ENCODE results near the gene TGFB1I1.

Gene TGFB1I1

DNA sequence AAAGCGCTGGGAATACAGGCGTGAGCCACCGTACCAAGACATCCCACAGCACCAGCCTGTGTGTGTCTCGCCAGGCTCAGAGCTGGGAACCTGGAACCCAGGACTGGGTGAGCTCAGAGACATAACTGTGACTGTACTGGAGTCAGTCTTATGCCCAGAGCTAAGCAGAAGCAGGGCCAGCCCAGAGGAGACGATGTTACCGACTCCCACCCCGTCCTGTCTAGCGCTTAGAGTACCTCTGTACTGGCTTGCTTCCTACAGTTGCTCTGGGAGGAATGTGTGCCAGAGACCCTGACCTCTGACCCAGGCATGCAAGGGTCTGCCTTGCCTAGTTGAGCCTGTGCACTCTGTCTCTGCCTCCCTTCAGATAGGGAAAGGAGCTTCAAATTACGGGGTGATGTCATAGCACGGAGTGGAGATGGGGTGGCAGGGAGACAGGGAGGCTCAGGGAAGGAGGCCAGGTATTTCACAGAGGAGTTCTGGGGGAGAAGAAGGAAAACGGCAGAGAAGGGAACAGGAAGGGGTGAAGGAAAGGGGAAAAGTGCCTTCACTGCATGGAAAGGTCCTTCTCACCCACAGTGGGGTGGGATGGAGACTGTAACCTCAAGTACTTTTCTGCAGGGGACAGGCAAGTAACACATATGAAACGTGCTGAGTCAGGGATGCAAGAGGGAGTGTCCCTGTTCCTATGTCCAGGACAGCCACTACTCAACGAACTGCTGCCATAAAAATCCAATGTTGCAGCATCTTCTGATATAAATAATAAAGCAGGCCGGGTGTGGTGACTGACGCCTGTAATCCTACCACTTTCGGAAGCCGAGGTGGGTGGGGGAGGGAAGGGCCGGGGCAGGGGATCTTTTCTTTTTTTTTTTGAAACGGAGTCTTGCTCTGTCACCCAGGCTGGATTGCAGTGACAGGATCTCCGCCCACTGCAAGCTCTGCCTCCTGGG lies 18.4 kb upstream of the TGFB1I1 start:
- H3K36me3 ChIP-seq (ENCODE audit: control insufficient read depth in 1 of 2, insufficient read depth in 2 of 2, low read length in 2 of 2) = peaks cover 0 to under 1% of the 10 kb centered on the region in 2 donors
- H3K9me3 ChIP-seq (ENCODE audit: control insufficient read depth in 1 of 2, low read length in 2 of 2) = no peaks in the 10 kb centered on the region
- H3K4me1 ChIP-seq (ENCODE audit: control insufficient read depth in 1 of 2, insufficient read depth in 2 of 2, low read length in 2 of 2) = peaks cover 30 to 47% of the 10 kb centered on the region in 2 donors
- H3K27ac ChIP-seq (ENCODE audit: low read length) = peak overlapping the region; percentile 19
- peak overlapping the region in 1 of 2 donors; percentile 4 for H3K4me3 ChIP-seq (ENCODE audit: low read depth in 1 of 2, low read length in 2 of 2)
- no peaks in the 10 kb centered on the region for H3K27me3 ChIP-seq (ENCODE audit: low read depth, low read length)

DNA sequence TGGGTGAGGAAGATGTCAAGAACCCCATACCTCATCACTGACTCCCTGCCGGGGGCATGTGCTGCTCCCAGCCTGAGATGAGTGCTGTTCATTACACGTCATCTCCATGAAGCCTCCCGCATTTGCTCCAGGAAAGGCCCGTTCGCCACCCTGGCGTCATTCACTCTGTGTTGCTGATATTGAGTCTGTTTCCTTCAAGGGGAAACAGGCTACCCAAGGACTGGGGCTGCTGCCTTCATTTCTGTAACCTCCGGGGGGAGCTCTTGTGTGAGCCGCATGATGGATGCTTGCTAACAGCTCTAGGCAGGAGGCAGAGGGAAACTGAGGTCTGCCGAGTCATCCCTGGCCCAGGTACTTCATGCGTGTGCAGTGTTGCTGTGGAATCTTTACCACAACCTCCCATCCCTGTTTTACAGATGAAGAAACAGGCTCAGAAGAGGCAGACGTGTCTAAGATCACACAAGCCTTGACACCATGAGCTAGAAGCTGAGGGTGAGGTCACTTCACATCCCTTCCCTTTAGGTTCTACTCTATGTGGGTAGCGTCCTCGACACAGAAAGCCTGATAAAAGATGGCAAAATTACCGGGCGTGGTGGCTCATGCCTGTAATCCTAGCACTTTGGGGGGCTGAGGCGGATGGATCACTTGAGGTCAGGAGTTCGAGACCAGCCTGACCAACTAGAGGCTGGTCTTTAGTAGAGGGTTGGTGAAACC lies 16.2 kb upstream of the TGFB1I1 start:
- Histone ChIP-seq H3K4me3 (ENCODE audit: low read depth in 1 of 2, low read length in 2 of 2) (no peak overlapping the region), H3K4me1 (ENCODE audit: control insufficient read depth in 1 of 2, insufficient read depth in 2 of 2, low read length in 2 of 2) (peaks cover 37 to 54% of the 10 kb centered on the region in 2 donors), H3K9me3 (ENCODE audit: control insufficient read depth in 1 of 2, low read length in 2 of 2) (no peaks in the 10 kb centered on the region), H3K27ac (ENCODE audit: low read length) (no peak overlapping the region), H3K27me3 (ENCODE audit: low read depth, low read length) (no peaks in the 10 kb centered on the region), H3K36me3 (ENCODE audit: control insufficient read depth in 1 of 2, insufficient read depth in 2 of 2, low read length in 2 of 2) (peaks cover 0 to 9% of the 10 kb centered on the region in 2 donors)

- Histone ChIP-seq H3K36me3 (ENCODE audit: control insufficient read depth in 1 of 2, insufficient read depth in 2 of 2, low read length in 2 of 2) (peaks cover 0 to 11% of the 10 kb centered on the region in 2 donors), H3K9me3 (ENCODE audit: control insufficient read depth in 1 of 2, low read length in 2 of 2) (no peaks in the 10 kb centered on the region), H3K4me3 (ENCODE audit: low read depth in 1 of 2, low read length in 2 of 2) (no peak overlapping the region), H3K27me3 (ENCODE audit: low read depth, low read length) (no peaks in the 10 kb centered on the region), H3K27ac (ENCODE audit: low read length) (no peak overlapping the region), H3K4me1 (ENCODE audit: control insufficient read depth in 1 of 2, insufficient read depth in 2 of 2, low read length in 2 of 2) (peaks cover 37 to 49% of the 10 kb centered on the region in 2 donors)
Measured at GRCh38 chr16:31456988-31457360, 15.0 kb upstream of the TGFB1I1 start.

GRCh38 chr16:31458073-31458843 lies 13.7 kb upstream of the TGFB1I1 start:
- Histone ChIP-seq H3K36me3 (ENCODE audit: control insufficient read depth in 1 of 2, insufficient read depth in 2 of 2, low read length in 2 of 2) (peaks cover under 1 to 23% of the 10 kb centered on the region in 2 donors), H3K4me1 (ENCODE audit: control insufficient read depth in 1 of 2, insufficient read depth in 2 of 2, low read length in 2 of 2) (peaks cover 31 to 45% of the 10 kb centered on the region in 2 donors), H3K9me3 (ENCODE audit: control insufficient read depth in 1 of 2, low read length in 2 of 2) (no peaks in the 10 kb centered on the region), H3K27ac (ENCODE audit: low read length) (peak overlapping the region; percentile 93), H3K27me3 (ENCODE audit: low read depth, low read length) (no peaks in the 10 kb centered on the region), H3K4me3 (ENCODE audit: low read depth in 1 of 2, low read length in 2 of 2) (peak overlapping the region; percentile 76 to 90)

- H3K9me3 ChIP-seq (ENCODE audit: control insufficient read depth in 1 of 2, low read length in 2 of 2) = no peaks in the 10 kb centered on the region
- H3K27me3 ChIP-seq (ENCODE audit: low read depth, low read length) = no peaks in the 10 kb centered on the region
- H3K4me3 ChIP-seq (ENCODE audit: low read depth in 1 of 2, low read length in 2 of 2) = peak within 1 kb of the TSS; percentile 76 to 90
- peaks cover 26 to 39% of the 10 kb centered on the region in 2 donors for H3K4me1 ChIP-seq (ENCODE audit: control insufficient read depth in 1 of 2, insufficient read depth in 2 of 2, low read length in 2 of 2)
- H3K27ac ChIP-seq (ENCODE audit: low read length) = peak within 1 kb of the TSS; percentile 96
- peaks cover 7 to 31% of the 10 kb centered on the region in 2 donors for H3K36me3 ChIP-seq (ENCODE audit: control insufficient read depth in 1 of 2, insufficient read depth in 2 of 2, low read length in 2 of 2)
Measured at GRCh38 chr16:31458844-31459686, 12.9 kb upstream of the TGFB1I1 start, which contains the start of gene ARMC5. Gene ARMC5, plus strand, starts transcription at chr16:31459501. Its CDS starts 24 bp downstream, at chr16:31459525.

- Histone ChIP-seq H3K36me3 (ENCODE audit: control insufficient read depth in 1 of 2, insufficient read depth in 2 of 2, low read length in 2 of 2) (peaks cover 7 to 38% of the 10 kb centered on the region in 2 donors), H3K4me3 (ENCODE audit: low read depth in 1 of 2, low read length in 2 of 2) (peak overlapping the region; percentile 76 to 90), H3K9me3 (ENCODE audit: control insufficient read depth in 1 of 2, low read length in 2 of 2) (no peaks in the 10 kb centered on the region), H3K27ac (ENCODE audit: low read length) (peak overlapping the region; percentile 96), H3K4me1 (ENCODE audit: control insufficient read depth in 1 of 2, insufficient read depth in 2 of 2, low read length in 2 of 2) (peaks cover 26 to 39% of the 10 kb centered on the region in 2 donors), H3K27me3 (ENCODE audit: low read depth, low read length) (no peaks in the 10 kb centered on the region)
Measured at GRCh38 chr16:31459687-31460581, 12.0 kb upstream of the TGFB1I1 start.

GRCh38 chr16:31460582-31461002 lies 11.4 kb upstream of the TGFB1I1 start:
- H3K4me3 ChIP-seq (ENCODE audit: low read depth in 1 of 2, low read length in 2 of 2) = peak overlapping the region; percentile 76 to 86
- H3K4me1 ChIP-seq (ENCODE audit: control insufficient read depth in 1 of 2, insufficient read depth in 2 of 2, low read length in 2 of 2) = peaks cover 20 to 32% of the 10 kb centered on the region in 2 donors
- peaks cover 7 to 42% of the 10 kb centered on the region in 2 donors for H3K36me3 ChIP-seq (ENCODE audit: control insufficient read depth in 1 of 2, insufficient read depth in 2 of 2, low read length in 2 of 2)
- no peaks in the 10 kb centered on the region for H3K27me3 ChIP-seq (ENCODE audit: low read depth, low read length)
- H3K27ac ChIP-seq (ENCODE audit: low read length) = peak overlapping the region; percentile 96
- no peaks in the 10 kb centered on the region for H3K9me3 ChIP-seq (ENCODE audit: control insufficient read depth in 1 of 2, low read length in 2 of 2)

- Histone ChIP-seq H3K4me3 (ENCODE audit: low read depth in 1 of 2, low read length in 2 of 2) (no peak overlapping the region), H3K27ac (ENCODE audit: low read length) (no peak overlapping the region), H3K4me1 (ENCODE audit: control insufficient read depth in 1 of 2, insufficient read depth in 2 of 2, low read length in 2 of 2) (peaks cover 16 to 26% of the 10 kb centered on the region in 2 donors), H3K36me3 (ENCODE audit: control insufficient read depth in 1 of 2, insufficient read depth in 2 of 2, low read length in 2 of 2) (peaks cover 7 to 50% of the 10 kb centered on the region in 2 donors), H3K9me3 (ENCODE audit: control insufficient read depth in 1 of 2, low read length in 2 of 2) (no peaks in the 10 kb centered on the region), H3K27me3 (ENCODE audit: low read depth, low read length) (no peaks in the 10 kb centered on the region)
Measured at GRCh38 chr16:31461201-31461920, 10.6 kb upstream of the TGFB1I1 start.
